ENCODE results near the gene SLC39A6.
"Not testable (repeated sequence)": the region's sequence is repeated elsewhere in the genome, so short reads cannot be mapped to it uniquely, and the experiment has no call there.

The SLC39A6 gene

GRCh38 chr18:36129300-36130038 lies at the start of gene SLC39A6, which contains the start of gene ELP2:
Gene SLC39A6, minus strand, starts transcription at chr18:36129340. Its CDS starts 2,333 bp downstream, at chr18:36127007.
Gene ELP2, plus strand, starts transcription at chr18:36129899. Its CDS starts 35 bp downstream, at chr18:36129934.
- peak; percentile 95 for DNase-seq

GRCh38 chr18:36177913-36178312 lies 48.8 kb upstream of the SLC39A6 start:
- no peak for DNase-seq

- DNase-seq: peak; percentile 66
These were observed 47.6 kb upstream of the SLC39A6 start for GRCh38 chr18:36176711-36177110.

GRCh38 chr18:36176177-36176584 lies 47.0 kb upstream of the SLC39A6 start:
- DNase-seq: no peak

GRCh38 chr18:36175481-36175880 lies 46.3 kb upstream of the SLC39A6 start:
- no peak for DNase-seq

- no peak for DNase-seq
These were observed 40.8 kb upstream of the SLC39A6 start for GRCh38 chr18:36169938-36170337.

- DNase-seq: not testable (repeated sequence)
These were observed 39.2 kb upstream of the SLC39A6 start for GRCh38 chr18:36168296-36168695.

GRCh38 chr18:36167692-36168218 lies 38.6 kb upstream of the SLC39A6 start:
- no peak for DNase-seq

- DNase-seq: no peak
These were observed 33.8 kb upstream of the SLC39A6 start for GRCh38 chr18:36162981-36163380.

GRCh38 chr18:36160959-36161371 lies 31.8 kb upstream of the SLC39A6 start:
- DNase-seq: no peak

GRCh38 chr18:36158266-36158867 lies 29.2 kb upstream of the SLC39A6 start:
- DNase-seq: peak; percentile 88

GRCh38 chr18:36157441-36157840 lies 28.3 kb upstream of the SLC39A6 start:
- peak; percentile 45 for DNase-seq

- DNase-seq: peak; percentile 71
These were observed 27.0 kb upstream of the SLC39A6 start for GRCh38 chr18:36155851-36156757.

- DNase-seq: no peak
These were observed 24.6 kb upstream of the SLC39A6 start for GRCh38 chr18:36153771-36154170.

GRCh38 chr18:36153203-36153602 lies 24.1 kb upstream of the SLC39A6 start:
- peak; percentile 92 for DNase-seq

- no peak for DNase-seq
These were observed 23.6 kb upstream of the SLC39A6 start for GRCh38 chr18:36152781-36153180.

- DNase-seq: no peak
These were observed 20.6 kb upstream of the SLC39A6 start for GRCh38 chr18:36149514-36150289.

GRCh38 chr18:36143391-36143790 lies 14.3 kb upstream of the SLC39A6 start:
- no peak for DNase-seq

GRCh38 chr18:36142751-36143150 lies 13.6 kb upstream of the SLC39A6 start:
- no peak for DNase-seq

GRCh38 chr18:36141576-36141975 lies 12.4 kb upstream of the SLC39A6 start:
- DNase-seq: no peak

GRCh38 chr18:36139245-36139644 lies 10.1 kb upstream of the SLC39A6 start:
- no peak for DNase-seq

- DNase-seq: no peak
These were observed 6.1 kb upstream of the SLC39A6 start for GRCh38 chr18:36135264-36135663.

Data from EL (cell line).